GM23338 (cell line): Measurements from ENCODE around the gene AMBP.

Source experiments
- CREB1 ChIP-seq: fragments of 250-450 bp; sonication (Bioruptor Pico); IDR thresholded peaks from 2 replicates; pipeline ENCODE4 v1.5.0; 2020; ENCODE audit warnings: low read depth, mild to moderate bottlenecking, moderate library complexity
- CTCF ChIP-seq, 2 experiments: fragments of 200-600 bp in 1 of 2; sonication (generic) in 1 of 2; conservative IDR thresholded peaks; 2 replicates each; pipeline versions ENCODE4 v1.5.1 to v1.6.1; 2016 to 2017; ENCODE audit warnings: antibody characterized with exemption in 2 of 2, low read depth in 2 of 2, mild to moderate bottlenecking in 2 of 2, moderate library complexity in 1 of 2
- EZH2 ChIP-seq: fragments of 200-600 bp; sonication (generic); IDR thresholded peaks from one replicate; pipeline ENCODE4 v1.8.0; 2017; ENCODE audit warnings: antibody characterized with exemption, mild to moderate bottlenecking, low read depth; ENCODE audit not compliant: unreplicated experiment
- EZH2phosphoT487 ChIP-seq: fragments of 200-600 bp; sonication (generic); IDR thresholded peaks from one replicate; pipeline ENCODE4 v1.8.1; 2018; ENCODE audit warnings: antibody characterized with exemption; ENCODE audit not compliant: unreplicated experiment
- JUNB ChIP-seq: IDR thresholded peaks from one replicate; pipeline ENCODE4 v1.6.1; 2016; ENCODE audit warnings: antibody characterized with exemption; ENCODE audit not compliant: unreplicated experiment
- POLR2AphosphoS5 ChIP-seq: IDR thresholded peaks from 2 replicates; pipeline ENCODE4 v1.6.1; 2016; ENCODE audit warnings: antibody characterized with exemption, low read depth
- REST ChIP-seq: IDR thresholded peaks from one replicate; pipeline ENCODE4 v1.6.1; 2018; ENCODE audit warnings: antibody characterized with exemption; ENCODE audit not compliant: unreplicated experiment
- ZNF114 ChIP-seq: fragments of 250-450 bp; sonication (Bioruptor Pico); IDR thresholded peaks from 2 replicates; pipeline ENCODE4 v1.5.0; 2020; ENCODE audit warnings: mild to moderate bottlenecking, moderate library complexity
- TF ChIP-seq, protein P1 (sequence below): fragments of 250-450 bp; sonication (Bioruptor Pico); IDR thresholded peaks from 2 replicates; pipeline ENCODE4 v1.5.0; 2020; ENCODE audit warnings: mild to moderate bottlenecking, moderate library complexity

DNA sequence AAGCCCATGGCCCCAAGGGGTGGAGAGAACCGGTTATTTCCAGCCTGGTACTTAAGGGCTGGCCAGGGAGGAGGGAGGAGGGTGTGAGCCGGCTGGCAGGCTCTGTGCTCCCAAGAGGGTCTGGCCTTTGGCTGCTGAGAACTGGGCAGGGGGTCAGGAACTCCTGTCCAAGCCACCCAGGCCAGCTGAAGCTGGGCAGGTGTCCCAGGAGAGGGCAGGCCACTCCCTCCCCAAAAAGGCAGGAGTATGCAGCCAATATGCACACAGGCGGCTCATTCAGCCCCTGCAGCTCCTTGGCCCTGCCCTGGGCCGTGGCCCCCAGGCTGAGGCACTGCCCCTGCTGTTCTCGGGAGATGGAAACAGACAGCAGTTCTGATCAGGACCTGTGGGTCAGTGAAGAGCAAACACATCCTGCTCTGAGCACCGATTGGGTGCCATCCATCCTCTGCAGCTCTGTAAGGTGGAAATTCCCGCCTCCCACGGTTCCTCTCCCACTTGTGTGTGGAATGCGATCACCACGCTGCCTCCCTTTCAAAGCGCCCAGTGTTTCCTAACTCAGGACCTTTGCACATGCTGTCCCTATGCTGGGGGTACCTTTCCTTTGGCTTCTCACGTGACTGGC lies 38.1 kb upstream of the AMBP start:
- no peak for TF ChIP-seq CTCF (conservative IDR thresholded peaks at IDR 0.05; ENCODE audit: low read depth in 2 of 2)
- TF ChIP-seq CREB1 (CRISPR knock-in tag): no peak
- TF ChIP-seq EZH2: no peak
- TF ChIP-seq POLR2AphosphoS5: no peak
- no peak for TF ChIP-seq REST
- no peak for TF ChIP-seq JUNB
- no peak for TF ChIP-seq EZH2phosphoT487
- no peak for TF ChIP-seq ZNF114 (CRISPR knock-in tag)
- TF ChIP-seq, protein P1, sequence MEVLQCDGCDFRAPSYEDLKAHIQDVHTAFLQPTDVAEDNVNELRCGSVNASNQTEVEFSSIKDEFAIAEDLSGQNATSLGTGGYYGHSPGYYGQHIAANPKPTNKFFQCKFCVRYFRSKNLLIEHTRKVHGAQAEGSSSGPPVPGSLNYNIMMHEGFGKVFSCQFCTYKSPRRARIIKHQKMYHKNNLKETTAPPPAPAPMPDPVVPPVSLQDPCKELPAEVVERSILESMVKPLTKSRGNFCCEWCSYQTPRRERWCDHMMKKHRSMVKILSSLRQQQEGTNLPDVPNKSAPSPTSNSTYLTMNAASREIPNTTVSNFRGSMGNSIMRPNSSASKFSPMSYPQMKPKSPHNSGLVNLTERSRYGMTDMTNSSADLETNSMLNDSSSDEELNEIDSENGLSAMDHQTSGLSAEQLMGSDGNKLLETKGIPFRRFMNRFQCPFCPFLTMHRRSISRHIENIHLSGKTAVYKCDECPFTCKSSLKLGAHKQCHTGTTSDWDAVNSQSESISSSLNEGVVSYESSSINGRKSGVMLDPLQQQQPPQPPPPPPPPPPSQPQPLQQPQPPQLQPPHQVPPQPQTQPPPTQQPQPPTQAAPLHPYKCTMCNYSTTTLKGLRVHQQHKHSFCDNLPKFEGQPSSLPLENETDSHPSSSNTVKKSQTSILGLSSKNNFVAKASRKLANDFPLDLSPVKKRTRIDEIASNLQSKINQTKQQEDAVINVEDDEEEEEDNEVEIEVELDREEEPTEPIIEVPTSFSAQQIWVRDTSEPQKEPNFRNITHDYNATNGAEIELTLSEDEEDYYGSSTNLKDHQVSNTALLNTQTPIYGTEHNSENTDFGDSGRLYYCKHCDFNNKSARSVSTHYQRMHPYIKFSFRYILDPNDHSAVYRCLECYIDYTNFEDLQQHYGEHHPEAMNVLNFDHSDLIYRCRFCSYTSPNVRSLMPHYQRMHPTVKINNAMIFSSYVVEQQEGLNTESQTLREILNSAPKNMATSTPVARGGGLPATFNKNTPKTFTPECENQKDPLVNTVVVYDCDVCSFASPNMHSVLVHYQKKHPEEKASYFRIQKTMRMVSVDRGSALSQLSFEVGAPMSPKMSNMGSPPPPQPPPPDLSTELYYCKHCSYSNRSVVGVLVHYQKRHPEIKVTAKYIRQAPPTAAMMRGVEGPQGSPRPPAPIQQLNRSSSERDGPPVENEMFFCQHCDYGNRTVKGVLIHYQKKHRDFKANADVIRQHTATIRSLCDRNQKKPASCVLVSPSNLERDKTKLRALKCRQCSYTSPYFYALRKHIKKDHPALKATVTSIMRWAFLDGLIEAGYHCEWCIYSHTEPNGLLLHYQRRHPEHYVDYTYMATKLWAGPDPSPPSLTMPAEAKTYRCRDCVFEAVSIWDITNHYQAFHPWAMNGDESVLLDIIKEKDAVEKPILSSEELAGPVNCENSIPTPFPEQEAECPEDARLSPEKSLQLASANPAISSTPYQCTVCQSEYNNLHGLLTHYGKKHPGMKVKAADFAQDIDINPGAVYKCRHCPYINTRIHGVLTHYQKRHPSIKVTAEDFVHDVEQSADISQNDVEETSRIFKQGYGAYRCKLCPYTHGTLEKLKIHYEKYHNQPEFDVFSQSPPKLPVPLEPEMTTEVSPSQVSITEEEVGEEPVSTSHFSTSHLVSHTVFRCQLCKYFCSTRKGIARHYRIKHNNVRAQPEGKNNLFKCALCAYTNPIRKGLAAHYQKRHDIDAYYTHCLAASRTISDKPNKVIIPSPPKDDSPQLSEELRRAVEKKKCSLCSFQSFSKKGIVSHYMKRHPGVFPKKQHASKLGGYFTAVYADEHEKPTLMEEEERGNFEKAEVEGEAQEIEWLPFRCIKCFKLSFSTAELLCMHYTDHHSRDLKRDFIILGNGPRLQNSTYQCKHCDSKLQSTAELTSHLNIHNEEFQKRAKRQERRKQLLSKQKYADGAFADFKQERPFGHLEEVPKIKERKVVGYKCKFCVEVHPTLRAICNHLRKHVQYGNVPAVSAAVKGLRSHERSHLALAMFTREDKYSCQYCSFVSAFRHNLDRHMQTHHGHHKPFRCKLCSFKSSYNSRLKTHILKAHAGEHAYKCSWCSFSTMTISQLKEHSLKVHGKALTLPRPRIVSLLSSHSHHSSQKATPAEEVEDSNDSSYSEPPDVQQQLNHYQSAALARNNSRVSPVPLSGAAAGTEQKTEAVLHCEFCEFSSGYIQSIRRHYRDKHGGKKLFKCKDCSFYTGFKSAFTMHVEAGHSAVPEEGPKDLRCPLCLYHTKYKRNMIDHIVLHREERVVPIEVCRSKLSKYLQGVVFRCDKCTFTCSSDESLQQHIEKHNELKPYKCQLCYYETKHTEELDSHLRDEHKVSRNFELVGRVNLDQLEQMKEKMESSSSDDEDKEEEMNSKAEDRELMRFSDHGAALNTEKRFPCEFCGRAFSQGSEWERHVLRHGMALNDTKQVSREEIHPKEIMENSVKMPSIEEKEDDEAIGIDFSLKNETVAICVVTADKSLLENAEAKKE: no peak
